Measurements from ENCODE around the gene MNS1.

The MNS1 gene

GRCh38 chr15:56385908-56386307, 79.0 kb downstream of the MNS1 start:
- Histone ChIP-seq H3K9me3 (ENCODE audit: control insufficient read depth, insufficient read depth, low read depth, low read length) (no peaks in the 10 kb centered on the region), H3K27ac (ENCODE audit: extremely low read depth, low read depth, low read length) (no peak overlapping the region), H3K36me3 (ENCODE audit: control insufficient read depth in 2 of 2, insufficient read depth in 1 of 2, low read length in 2 of 2) (no peaks in the 10 kb centered on the region), H3K4me3 (ENCODE audit: low read depth, low read length) (no peak overlapping the region), H3K4me1 (ENCODE audit: control insufficient read depth, insufficient read depth, low read length) (no peaks in the 10 kb centered on the region)
- ChIA-PET POLR2A (no interaction called here), CTCF (no interaction called here)
- TF ChIP-seq ZNF621 (tag by site-specific recombination; IDR thresholded peaks at IDR 0.05): no peak
- TF ChIP-seq ZNF24 (tag by site-specific recombination; IDR thresholded peaks at IDR 0.05): no peak

GRCh38 chr15:56383010-56383409, 81.9 kb downstream of the MNS1 start:
- POLR2A ChIA-PET: no interaction called here
- TF ChIP-seq ZNF645 (tag by site-specific recombination; IDR thresholded peaks at IDR 0.05) (no peak), KLF1 (tag by site-specific recombination; IDR thresholded peaks at IDR 0.05) (no peak), HIC1 (tag by site-specific recombination; IDR thresholded peaks at IDR 0.05) (no peak), ZNF677 (tag by site-specific recombination; IDR thresholded peaks at IDR 0.05) (no peak), ZNF518A (tag by site-specific recombination; conservative IDR thresholded peaks at IDR 0.05; ENCODE audit: low read depth) (no peak), BCL11A (tag by site-specific recombination; IDR thresholded peaks at IDR 0.05; ENCODE audit: low read depth) (no peak), ZBTB6 (tag by site-specific recombination; IDR thresholded peaks at IDR 0.05) (no peak)
- CTCF ChIA-PET: interaction anchor here (0.6 kb wide), 1 partner anchor 40 kb away, joined by 3 read pairs; no protein-coding TSS in a partner anchor
- H3K4me3 ChIP-seq (ENCODE audit: low read depth, low read length): no peak overlapping the region
- H3K9me3 ChIP-seq (ENCODE audit: control insufficient read depth, insufficient read depth, low read depth, low read length): no peaks in the 10 kb centered on the region
- no peaks in the 10 kb centered on the region for H3K4me1 ChIP-seq (ENCODE audit: control insufficient read depth, insufficient read depth, low read length)
- H3K27ac ChIP-seq (ENCODE audit: extremely low read depth, low read depth, low read length): no peak overlapping the region
- H3K36me3 ChIP-seq (ENCODE audit: control insufficient read depth in 2 of 2, insufficient read depth in 1 of 2, low read length in 2 of 2): no peaks in the 10 kb centered on the region

All from HEK293 (cell line).